ENCODE data around the gene OSBPL7.

DNA sequence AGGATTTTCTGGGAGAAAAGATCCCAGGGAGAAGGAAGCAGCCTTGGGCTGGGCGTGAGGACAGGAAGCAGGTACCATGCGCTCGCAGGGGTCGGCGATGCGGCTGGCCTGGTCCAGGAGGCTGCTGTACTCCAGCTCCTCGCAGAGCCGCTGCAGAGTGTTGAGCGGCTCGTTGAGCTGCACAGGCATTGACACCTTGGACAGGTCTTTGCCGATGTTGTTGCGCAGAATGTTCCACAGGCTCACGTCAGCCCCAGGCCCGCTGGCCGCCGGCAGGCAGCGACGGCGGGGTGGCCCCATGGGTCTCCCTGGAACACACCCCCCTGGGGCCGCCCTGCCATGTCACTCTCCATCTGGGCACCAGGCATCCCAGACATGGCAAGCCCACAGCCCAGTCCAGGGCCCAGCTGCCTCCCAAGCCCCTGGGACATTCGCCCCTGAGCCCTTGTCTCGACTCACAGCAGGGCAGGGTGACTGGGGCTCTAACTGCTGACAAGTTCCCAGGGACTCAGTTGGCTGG is 8.0 kb downstream of the OSBPL7 start:
- TF ChIP-seq EZH2 (IDR thresholded peaks at IDR 0.05; ENCODE audit: borderline replicate concordance, insufficient read depth, low read depth, low read length, poor library complexity, severe bottlenecking), result no peak
- TF ChIP-seq, protein P1, sequence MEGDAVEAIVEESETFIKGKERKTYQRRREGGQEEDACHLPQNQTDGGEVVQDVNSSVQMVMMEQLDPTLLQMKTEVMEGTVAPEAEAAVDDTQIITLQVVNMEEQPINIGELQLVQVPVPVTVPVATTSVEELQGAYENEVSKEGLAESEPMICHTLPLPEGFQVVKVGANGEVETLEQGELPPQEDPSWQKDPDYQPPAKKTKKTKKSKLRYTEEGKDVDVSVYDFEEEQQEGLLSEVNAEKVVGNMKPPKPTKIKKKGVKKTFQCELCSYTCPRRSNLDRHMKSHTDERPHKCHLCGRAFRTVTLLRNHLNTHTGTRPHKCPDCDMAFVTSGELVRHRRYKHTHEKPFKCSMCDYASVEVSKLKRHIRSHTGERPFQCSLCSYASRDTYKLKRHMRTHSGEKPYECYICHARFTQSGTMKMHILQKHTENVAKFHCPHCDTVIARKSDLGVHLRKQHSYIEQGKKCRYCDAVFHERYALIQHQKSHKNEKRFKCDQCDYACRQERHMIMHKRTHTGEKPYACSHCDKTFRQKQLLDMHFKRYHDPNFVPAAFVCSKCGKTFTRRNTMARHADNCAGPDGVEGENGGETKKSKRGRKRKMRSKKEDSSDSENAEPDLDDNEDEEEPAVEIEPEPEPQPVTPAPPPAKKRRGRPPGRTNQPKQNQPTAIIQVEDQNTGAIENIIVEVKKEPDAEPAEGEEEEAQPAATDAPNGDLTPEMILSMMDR (IDR thresholded peaks at IDR 0.05), result no peak
